ENCODE results near the gene NFIB. TPM values are rescaled to one million over a fixed set of nuclear protein-coding genes. Genes with fewer than 3 reads are reported as not detected.

Gene NFIB
- total RNA-seq, 6 experiments from 2014 or later: 0.69 to 6.2 (median 4.4) TPM

GRCh38 chr9:14107977-14108376 lies 206.0 kb downstream of the NFIB start:
- Mint-ChIP-seq H3K36me3 (ENCODE audit: low read depth) (no peaks in the 10 kb centered on the region), H3K4me1 (ENCODE audit: low read depth) (no peaks in the 10 kb centered on the region), H3K27me3 (ENCODE audit: insufficient read depth) (peaks cover 2% of the 10 kb centered on the region; the same call in 1 of the 2 replicates), H3K9me3 (no peaks in the 10 kb centered on the region), H3K27ac (no peak overlapping the region), H3K4me3 (no peak overlapping the region)
- no peak for DNase-seq
- no peak for TF ChIP-seq CTCF (IDR thresholded peaks at IDR 0.05)

- no peak for DNase-seq
- no peak for TF ChIP-seq CTCF (IDR thresholded peaks at IDR 0.05)
- no peaks in the 10 kb centered on the region for H3K4me1 Mint-ChIP-seq (ENCODE audit: low read depth)
- no peaks in the 10 kb centered on the region for H3K9me3 Mint-ChIP-seq
- H3K27ac Mint-ChIP-seq: no peak overlapping the region
- no peaks in the 10 kb centered on the region for H3K36me3 Mint-ChIP-seq (ENCODE audit: low read depth)
- peaks cover 2% of the 10 kb centered on the region; the same call in 1 of the 2 replicates for H3K27me3 Mint-ChIP-seq (ENCODE audit: insufficient read depth)
- H3K4me3 Mint-ChIP-seq: no peak overlapping the region
These were observed 206.4 kb downstream of the NFIB start for GRCh38 chr9:14107495-14107894.

GRCh38 chr9:14106699-14107098 lies 207.2 kb downstream of the NFIB start:
- Mint-ChIP-seq H3K27ac (no peak overlapping the region), H3K27me3 (ENCODE audit: insufficient read depth) (peaks cover 1% of the 10 kb centered on the region; the same call in 1 of the 2 replicates), H3K4me1 (ENCODE audit: low read depth) (no peaks in the 10 kb centered on the region), H3K9me3 (no peaks in the 10 kb centered on the region), H3K36me3 (ENCODE audit: low read depth) (no peaks in the 10 kb centered on the region), H3K4me3 (no peak overlapping the region)
- no peak for DNase-seq
- no peak for TF ChIP-seq CTCF (IDR thresholded peaks at IDR 0.05)

GRCh38 chr9:14104496-14104895 lies 209.4 kb downstream of the NFIB start:
- H3K4me3 Mint-ChIP-seq: no peak overlapping the region
- H3K9me3 Mint-ChIP-seq: no peaks in the 10 kb centered on the region
- no peaks in the 10 kb centered on the region for H3K4me1 Mint-ChIP-seq (ENCODE audit: low read depth)
- DNase-seq: no peak
- no peaks in the 10 kb centered on the region for H3K36me3 Mint-ChIP-seq (ENCODE audit: low read depth)
- H3K27me3 Mint-ChIP-seq (ENCODE audit: insufficient read depth): peaks cover 1% of the 10 kb centered on the region; the same call in 1 of the 2 replicates
- no peak overlapping the region for H3K27ac Mint-ChIP-seq
- no peak for TF ChIP-seq CTCF (IDR thresholded peaks at IDR 0.05)

GRCh38 chr9:14103115-14103514 lies 210.8 kb downstream of the NFIB start:
- Mint-ChIP-seq H3K36me3 (ENCODE audit: low read depth) (no peaks in the 10 kb centered on the region), H3K27me3 (ENCODE audit: insufficient read depth) (no peaks in the 10 kb centered on the region; the same call in 1 of the 2 replicates), H3K9me3 (no peaks in the 10 kb centered on the region), H3K4me3 (no peak overlapping the region), H3K4me1 (ENCODE audit: low read depth) (peaks cover 3% of the 10 kb centered on the region; the same call in 1 of the 2 replicates), H3K27ac (no peak overlapping the region)
- no peak for TF ChIP-seq CTCF (IDR thresholded peaks at IDR 0.05)
- no peak for DNase-seq

GRCh38 chr9:14099737-14100136 lies 214.2 kb downstream of the NFIB start:
- no peak for DNase-seq
- H3K9me3 Mint-ChIP-seq: no peaks in the 10 kb centered on the region
- H3K4me3 Mint-ChIP-seq: no peak overlapping the region
- H3K27me3 Mint-ChIP-seq (ENCODE audit: insufficient read depth): peaks cover 2% of the 10 kb centered on the region; the same call in 1 of the 2 replicates
- no peak for TF ChIP-seq CTCF (IDR thresholded peaks at IDR 0.05)
- no peak overlapping the region for H3K27ac Mint-ChIP-seq
- no peaks in the 10 kb centered on the region for H3K36me3 Mint-ChIP-seq (ENCODE audit: low read depth)
- peaks cover 23% of the 10 kb centered on the region for H3K4me1 Mint-ChIP-seq (ENCODE audit: low read depth)

Data from HFFc6 (cell line).